K562 (cell line): Measurements from ENCODE around the gene PPP1R3C. TPM values are rescaled to one million over a fixed set of nuclear protein-coding genes. Genes with fewer than 3 reads are reported as not detected.

Experiments
- AFF4 ChIP-seq: sonication (generic); formaldehyde crosslinking; IDR thresholded peaks from 2 replicates; pipeline ENCODE4 v1.8.0; 2023; ENCODE audit warnings: mild to moderate bottlenecking, missing genetic modification reagents
- HDAC1 ChIP-seq, 2 experiments: fragments of 450-650 bp; IDR thresholded peaks; 2 replicates each; pipeline ENCODE4 v1.6.1; 2016 to 2017; ENCODE audit warnings: inconsistent platforms in 1 of 2, mild to moderate bottlenecking in 1 of 2, moderate library complexity in 1 of 2
- JUNB ChIP-seq: fragments of 450-650 bp; formaldehyde crosslinking; conservative IDR thresholded peaks from 2 replicates; pipeline ENCODE4 v1.4.0; 2020; ENCODE audit warnings: mild to moderate bottlenecking
- MAX ChIP-seq: sonication (generic); formaldehyde crosslinking; IDR thresholded peaks from 2 replicates; pipeline ENCODE4 v1.9.0; 2022; ENCODE audit warnings: mild to moderate bottlenecking, missing genetic modification reagents
- NFXL1 ChIP-seq: fragments of 450-650 bp; formaldehyde crosslinking; IDR thresholded peaks from 2 replicates; pipeline ENCODE4 v1.4.0; 2021; ENCODE audit warnings: mild to moderate bottlenecking
- SMAD1 ChIP-seq: fragments of 150-350 bp; IDR thresholded peaks from 2 replicates; pipeline ENCODE4 v1.6.1; 2014; ENCODE audit warnings: low read length, low read depth; ENCODE audit not compliant: partially characterized antibody
- SRSF9 ChIP-seq: fragments of 200-400 bp; formaldehyde crosslinking; IDR thresholded peaks from 2 replicates; pipeline ENCODE4 v1.6.1; 2017; ENCODE audit warnings: low read depth, low read length, borderline replicate concordance
- SUPT5H ChIP-seq: fragments of 450-650 bp; IDR thresholded peaks from 2 replicates; pipeline ENCODE4 v1.6.1; 2016
- TAF1 ChIP-seq: IDR thresholded peaks from 2 replicates; pipeline ENCODE4 v1.6.1; 2011; ENCODE audit warnings: mild to moderate bottlenecking, low read length, moderate library complexity; ENCODE audit not compliant: insufficient read depth, control insufficient read depth, severe bottlenecking; ENCODE audit errors: extremely low read depth
- THRA ChIP-seq: fragments of 450-650 bp; IDR thresholded peaks from 2 replicates; pipeline ENCODE4 v1.6.1; 2017; ENCODE audit warnings: mild to moderate bottlenecking, moderate library complexity
- ZNF184 ChIP-seq: sonication (generic); formaldehyde crosslinking; IDR thresholded peaks from 2 replicates; pipeline ENCODE4 v1.5.0; 2020; ENCODE audit warnings: missing genetic modification reagents
- polyA plus RNA-seq, 8 experiments: library from polyadenylated mRNA; depleted of rRNA in 4 of 8; stranded (reverse) in 5 of 8; unstranded in 3 of 8; fragments of >200 nt; fragmentation: Nextera tagmentation in 2 of 8; fragmentation: Illumina TruSeq in 1 of 8; extraction: Ambion mirVana in 2 of 8; extraction: Trizol in 1 of 8; gene quantifications; 2 replicates each; pipeline versions ENCODE4 v1.2.1 to v1.2.3, GENCODE V29; 2011 to 2014; ENCODE audit warnings: inconsistent platforms in 1 of 8, missing spikeins in 1 of 8
- total RNA-seq, 7 experiments: library from RNA; depleted of rRNA in 6 of 7; stranded (reverse); fragments of >200 nt in 6 of 7; fragmentation: Illumina TruSeq in 2 of 7; extraction: Trizol in 2 of 7; gene quantifications; 2 replicates each; pipeline versions ENCODE4 v1.2.1 to v1.2.3, GENCODE V29; 2011 to 2021; ENCODE audit warnings: low replicate concordance in 1 of 7

The PPP1R3C gene
- total and polyA plus RNA-seq, 9 of the 15 experiments (the other 6 are each of a cell fraction or from before 2014, with no cell fraction given), result 0.06 to 0.24 (median 0.12) TPM; not detected in 3

- TF ChIP-seq AFF4 (CRISPR knock-in tag), result no peak
- no peak for TF ChIP-seq JUNB
- TF ChIP-seq SMAD1, result no peak
- no peak for TF ChIP-seq NFXL1 (CRISPR knock-in tag)
- no peak for TF ChIP-seq SRSF9
- no peak for TF ChIP-seq ZNF184 (CRISPR knock-in tag)
- TF ChIP-seq TAF1, result no peak
- no peak for TF ChIP-seq MAX (CRISPR knock-in tag)
- TF ChIP-seq SUPT5H, result no peak
- TF ChIP-seq THRA, result no peak
- TF ChIP-seq HDAC1 (IDR thresholded peaks at IDR 0.05), result no peak
These were observed 39.0 kb downstream of the PPP1R3C start (continued) for GRCh38 chr10:91593834-91594233.
